Sigmoid colon (tissue), 7 donors: ENCODE results near the gene CHMP1B. TPM values are rescaled to one million over a fixed set of nuclear protein-coding genes. Genes with fewer than 3 reads are reported as not detected.

ENCODE experiments used
- DNase-seq: peaks from one replicate; pipeline ENCODE4 v3.0.0-alpha.2; 2019
- H3K27ac ChIP-seq, 4 donors: fragments of 200-600 bp; sonication (generic); one replicate each; pipeline ENCODE4 v1.5.1; 2016 to 2019; ENCODE audit warnings: mild to moderate bottlenecking in 1 of 4
- H3K27me3 ChIP-seq, 3 donors: fragments of 200-600 bp; sonication (generic); one replicate each; pipeline ENCODE4 v1.5.1; 2019; ENCODE audit warnings: mild to moderate bottlenecking in 1 of 3
- H3K36me3 ChIP-seq, 4 donors: fragments of 200-600 bp; sonication (generic); one replicate each; pipeline ENCODE4 v1.5.1; 2016 to 2019
- H3K4me1 ChIP-seq, 4 donors: fragments of 200-600 bp; sonication (generic); one replicate each; pipeline ENCODE4 v1.5.1; 2017 to 2019
- H3K4me3 ChIP-seq, 4 donors: fragments of 200-600 bp; sonication (generic); one replicate each; pipeline ENCODE4 v1.5.1; 2017 to 2019; ENCODE audit warnings: mild to moderate bottlenecking in 2 of 4, moderate library complexity in 1 of 4
- H3K9me3 ChIP-seq, 4 donors: fragments of 200-600 bp in 3 of 4; sonication (generic) in 3 of 4; one replicate each; pipeline versions ENCODE4 v1.5.1 to v1.6.1; 2013 to 2019
- EP300 ChIP-seq, 4 donors: sonication (generic); formaldehyde crosslinking; IDR thresholded peaks; one replicate each; pipeline ENCODE4 v1.6.1; 2017; ENCODE audit warnings: antibody characterized with exemption in 4 of 4
- POLR2A ChIP-seq, 2 donors: fragments of 450-650 bp; IDR thresholded peaks; one replicate each; pipeline ENCODE4 v1.6.1; 2016; ENCODE audit warnings: antibody characterized with exemption in 2 of 2, mild to moderate bottlenecking in 2 of 2, moderate library complexity in 2 of 2
- POLR2AphosphoS5 ChIP-seq, 4 donors: sonication (generic); formaldehyde crosslinking; IDR thresholded peaks; one replicate each; pipeline ENCODE4 v1.6.1; 2017; ENCODE audit warnings: antibody characterized with exemption in 4 of 4
- WGBS, 2 donors: extraction: QIAGEN DNeasy Blood & Tissue Kit; methylation state at CpG; one replicate each; pipeline ENCODE4 v1.1.7; 2013; 5-methylcytosine and 5-hydroxymethylcytosine counted together
- intact Hi-C: fragments of 100-400 bp; cut with DNase I; formaldehyde crosslinking; loops from one replicate; pipeline ENCODE4 v1.15.1; 2023
- polyA plus RNA-seq, 3 donors: library from polyadenylated mRNA; stranded (reverse); fragments of 200-250 nt; gene quantifications; one replicate each; pipeline ENCODE4 v1.2.3, GENCODE V29; 2013
- total RNA-seq, 4 donors: library from RNA; depleted of rRNA; stranded (reverse); fragments of >200 nt; gene quantifications; one replicate each; pipeline ENCODE4 v1.1.0, GENCODE V29; 2016
- TF ChIP-seq, protein P1 (sequence below), 4 experiments: fragments of 450-650 bp in 3 of 4; fragments of 200-600 bp in 1 of 4; IDR thresholded peaks; one replicate each; pipeline ENCODE4 v1.5.1; 2016 to 2019; ENCODE audit warnings: antibody characterized with exemption in 4 of 4, mild to moderate bottlenecking in 3 of 4, moderate library complexity in 2 of 4
- donor health status: healthy with polysubstance abuse.
- donor health status: Bipolar disorder and iron deficiency.
- donor health status: healthy.

CHMP1B gene
- total and polyA plus RNA-seq, 7 donors, result 32.1 to 101 (median 44.8) TPM

GRCh38 chr18:11897781-11898180 lies 46.6 kb downstream of the CHMP1B start:
- Histone ChIP-seq H3K36me3 (peaks cover 8 to 56% (median 12%) of the 10 kb centered on the region in 4 donors), H3K4me3 (no peak overlapping the region), H3K9me3 (no peaks in the 10 kb centered on the region), H3K27ac (no peak overlapping the region), H3K27me3 (no peaks in the 10 kb centered on the region), H3K4me1 (no peaks in the 10 kb centered on the region)
- WGBS, 2 donors, result 96 to 98% methylated on average over 1 of the region's 1 CpG
- intact Hi-C loops, result no loop called here
- TF ChIP-seq POLR2AphosphoS5 (IDR thresholded peaks at IDR 0.05) (no peak), POLR2A (IDR thresholded peaks at IDR 0.05) (no peak), EP300 (IDR thresholded peaks at IDR 0.05) (no peak)
- TF ChIP-seq, protein P1, sequence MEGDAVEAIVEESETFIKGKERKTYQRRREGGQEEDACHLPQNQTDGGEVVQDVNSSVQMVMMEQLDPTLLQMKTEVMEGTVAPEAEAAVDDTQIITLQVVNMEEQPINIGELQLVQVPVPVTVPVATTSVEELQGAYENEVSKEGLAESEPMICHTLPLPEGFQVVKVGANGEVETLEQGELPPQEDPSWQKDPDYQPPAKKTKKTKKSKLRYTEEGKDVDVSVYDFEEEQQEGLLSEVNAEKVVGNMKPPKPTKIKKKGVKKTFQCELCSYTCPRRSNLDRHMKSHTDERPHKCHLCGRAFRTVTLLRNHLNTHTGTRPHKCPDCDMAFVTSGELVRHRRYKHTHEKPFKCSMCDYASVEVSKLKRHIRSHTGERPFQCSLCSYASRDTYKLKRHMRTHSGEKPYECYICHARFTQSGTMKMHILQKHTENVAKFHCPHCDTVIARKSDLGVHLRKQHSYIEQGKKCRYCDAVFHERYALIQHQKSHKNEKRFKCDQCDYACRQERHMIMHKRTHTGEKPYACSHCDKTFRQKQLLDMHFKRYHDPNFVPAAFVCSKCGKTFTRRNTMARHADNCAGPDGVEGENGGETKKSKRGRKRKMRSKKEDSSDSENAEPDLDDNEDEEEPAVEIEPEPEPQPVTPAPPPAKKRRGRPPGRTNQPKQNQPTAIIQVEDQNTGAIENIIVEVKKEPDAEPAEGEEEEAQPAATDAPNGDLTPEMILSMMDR (IDR thresholded peaks at IDR 0.05), result no peak
- DNase-seq, result no peak

- Histone ChIP-seq H3K4me1 (no peaks in the 10 kb centered on the region), H3K27ac (no peak overlapping the region), H3K4me3 (no peak overlapping the region), H3K36me3 (peaks cover 4 to 58% (median 12%) of the 10 kb centered on the region in 4 donors), H3K27me3 (no peaks in the 10 kb centered on the region), H3K9me3 (no peaks in the 10 kb centered on the region)
- intact Hi-C loops, result no loop called here
- no peak for DNase-seq
- TF ChIP-seq, protein P1 (IDR thresholded peaks at IDR 0.05), result no peak
- no peak for TF ChIP-seq POLR2AphosphoS5 (IDR thresholded peaks at IDR 0.05)
- no peak for TF ChIP-seq EP300 (IDR thresholded peaks at IDR 0.05)
- TF ChIP-seq POLR2A (IDR thresholded peaks at IDR 0.05), result no peak
- 92 to 93% methylated on average over 3 of the region's 3 CpGs for WGBS, 2 donors
Measured at GRCh38 chr18:11899063-11899462, 47.9 kb downstream of the CHMP1B start.

- DNase-seq, result no peak
- intact Hi-C loops, result no loop called here
- H3K27ac ChIP-seq, result no peak overlapping the region
- peaks cover 0 to 5% (median 2%) of the 10 kb centered on the region in 4 donors for H3K4me1 ChIP-seq
- TF ChIP-seq POLR2AphosphoS5 (IDR thresholded peaks at IDR 0.05), result no peak
- TF ChIP-seq, protein P1 (IDR thresholded peaks at IDR 0.05), result no peak
- no peak for TF ChIP-seq POLR2A (IDR thresholded peaks at IDR 0.05)
- TF ChIP-seq EP300 (IDR thresholded peaks at IDR 0.05), result no peak
- no peaks in the 10 kb centered on the region for H3K27me3 ChIP-seq
- no peak overlapping the region for H3K4me3 ChIP-seq
- no peaks in the 10 kb centered on the region for H3K9me3 ChIP-seq
- H3K36me3 ChIP-seq, result peaks cover 3 to 42% (median 5%) of the 10 kb centered on the region in 4 donors
- 90% methylated on average over 5 of the region's 5 CpGs for WGBS, 2 donors
Measured at GRCh38 chr18:11901826-11902438, 50.7 kb downstream of the CHMP1B start.

DNA sequence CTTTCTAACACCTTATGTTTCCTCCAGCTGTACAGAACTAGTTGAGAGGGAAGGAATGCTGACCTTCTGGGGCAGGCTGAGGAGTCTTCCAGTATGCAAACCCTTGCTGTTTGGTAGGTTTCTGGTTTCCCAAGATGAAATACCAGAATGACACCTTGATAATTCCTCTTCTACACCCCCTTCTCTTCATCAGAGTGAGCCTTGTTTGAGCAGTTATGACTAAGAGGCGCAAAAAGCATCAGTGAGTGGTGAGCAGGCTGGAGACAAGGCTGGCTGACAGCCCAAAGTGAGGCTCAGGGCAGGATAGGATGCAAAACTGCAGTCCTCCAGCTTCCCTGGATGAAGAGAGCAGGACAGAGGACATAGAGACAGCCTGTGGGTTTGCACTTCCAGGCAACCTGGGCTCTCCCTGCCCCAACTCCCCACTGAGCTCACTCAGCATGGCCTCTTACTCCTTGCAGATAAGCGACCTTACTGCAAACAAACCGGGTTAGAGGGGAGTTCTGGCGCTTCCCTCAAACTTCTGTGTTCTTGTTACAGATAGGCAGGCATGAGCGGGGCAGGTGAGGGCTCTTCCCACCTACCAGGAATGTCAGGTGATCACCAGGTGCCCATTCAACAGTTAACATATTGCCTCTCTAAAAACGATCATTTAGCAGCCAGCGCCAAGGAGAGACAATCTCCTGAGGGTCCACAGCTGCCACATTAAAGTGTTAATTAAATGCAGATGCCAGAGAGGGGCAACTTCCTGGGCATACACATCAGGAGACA lies 51.5 kb downstream of the CHMP1B start:
- intact Hi-C loops, result no loop called here
- WGBS, 2 donors, result 83 to 84% methylated on average over 7 of the region's 7 CpGs
- no peak for TF ChIP-seq POLR2A (IDR thresholded peaks at IDR 0.05)
- TF ChIP-seq EP300 (IDR thresholded peaks at IDR 0.05), result no peak
- TF ChIP-seq, protein P1 (IDR thresholded peaks at IDR 0.05), result no peak
- TF ChIP-seq POLR2AphosphoS5 (IDR thresholded peaks at IDR 0.05), result no peak
- peaks cover 3 to 42% (median 5%) of the 10 kb centered on the region in 4 donors for H3K36me3 ChIP-seq
- H3K4me1 ChIP-seq, result peaks cover 0 to 11% (median 8%) of the 10 kb centered on the region in 4 donors
- H3K27me3 ChIP-seq, result no peaks in the 10 kb centered on the region
- H3K9me3 ChIP-seq, result no peaks in the 10 kb centered on the region
- no peak for DNase-seq
- H3K27ac ChIP-seq, result no peak overlapping the region
- no peak overlapping the region for H3K4me3 ChIP-seq

Other genes with a start within 250 kb of the CHMP1B start
- not detected for gene SLC35G4, start 241.8 kb upstream of the CHMP1B start, total RNA-seq
- not detected for gene SLC35G4, start 241.8 kb upstream of the CHMP1B start, polyA plus RNA-seq
- 10 to 100 TPM; 13.2 to 25.1 (median 19.9) TPM for gene GNAL, start 162.1 kb upstream of the CHMP1B start, total RNA-seq
- 1 to 10 TPM in 1 of 3 donors, under 1 TPM in 2; 0.46 to 3.4 (median 0.60) TPM for gene GNAL, start 162.1 kb upstream of the CHMP1B start, polyA plus RNA-seq
- 10 to 100 TPM; 16.4 to 32.7 (median 22.1) TPM for gene MPPE1, start 56.9 kb downstream of the CHMP1B start, total RNA-seq
- 10 to 100 TPM; 19.4 to 34.6 (median 24.0) TPM for gene MPPE1, start 56.9 kb downstream of the CHMP1B start, polyA plus RNA-seq
- gene IMPA2, start 130.1 kb downstream of the CHMP1B start, total RNA-seq, result 10 to 100 TPM; 21.3 to 66.5 (median 29.1) TPM
- 100 to 1,000 TPM in 1 of 3 donors, 10 to 100 TPM in 2; 88.1 to 138 (median 99.6) TPM for gene IMPA2, start 130.1 kb downstream of the CHMP1B start, polyA plus RNA-seq
- gene ANKRD62, start 242.4 kb downstream of the CHMP1B start, total RNA-seq, result under 1 TPM in 1 of 4 donors, not detected in 3; 0.55 TPM
- under 1 TPM in 1 of 3 donors, not detected in 2; 0.03 TPM for gene ANKRD62, start 242.4 kb downstream of the CHMP1B start, polyA plus RNA-seq